Astrocyte of the cerebellum (primary cell): Measurements from ENCODE around the gene ZNF616.
"Not testable (repeated sequence)": the region's sequence is repeated elsewhere in the genome, so short reads cannot be mapped to it uniquely, and the experiment has no call there.

Experiments
- DNase-seq: peaks from one replicate; pipeline ENCODE4 v3.0.0-alpha.2; 2011; ENCODE audit warnings: low read depth
- H3K4me3 ChIP-seq: 2 replicates; pipeline ENCODE4 v1.5.1; 2011; ENCODE audit warnings: mild to moderate bottlenecking, low read depth, low read length, moderate library complexity
- in situ Hi-C: cut with HindIII; loops from 2 replicates; pipeline ENCODE4 v1.10.0; 2017; ENCODE audit warnings: low sequenced_read_pairs
- TF ChIP-seq, protein P1 (sequence below): IDR thresholded peaks from 2 replicates; pipeline ENCODE4 v1.5.1; 2012; ENCODE audit warnings: low read length, low read depth, moderate library complexity, mild to moderate bottlenecking; ENCODE audit errors: missing control alignments

The ZNF616 gene

DNA sequence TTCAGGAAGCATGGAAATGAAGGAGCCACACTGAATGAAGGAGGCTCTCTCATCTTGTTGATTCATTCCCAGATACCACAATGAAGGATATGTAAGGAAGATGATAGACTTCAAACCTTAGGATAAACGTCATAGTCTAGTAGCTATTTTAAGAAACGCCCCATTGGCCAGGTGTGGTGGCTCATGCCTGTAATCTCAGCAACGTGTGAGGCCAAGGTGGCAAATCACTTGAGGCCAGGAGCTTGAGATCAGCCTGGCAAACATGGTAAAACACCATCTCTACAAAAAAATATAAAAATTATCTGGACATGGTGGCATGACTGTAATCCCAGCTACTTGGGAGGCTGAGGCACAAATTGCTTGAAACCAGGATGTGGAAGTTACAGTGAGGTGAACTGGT, 27.1 kb downstream of the ZNF616 start:
- in situ Hi-C loops, result no loop called here
- TF ChIP-seq, protein P1, sequence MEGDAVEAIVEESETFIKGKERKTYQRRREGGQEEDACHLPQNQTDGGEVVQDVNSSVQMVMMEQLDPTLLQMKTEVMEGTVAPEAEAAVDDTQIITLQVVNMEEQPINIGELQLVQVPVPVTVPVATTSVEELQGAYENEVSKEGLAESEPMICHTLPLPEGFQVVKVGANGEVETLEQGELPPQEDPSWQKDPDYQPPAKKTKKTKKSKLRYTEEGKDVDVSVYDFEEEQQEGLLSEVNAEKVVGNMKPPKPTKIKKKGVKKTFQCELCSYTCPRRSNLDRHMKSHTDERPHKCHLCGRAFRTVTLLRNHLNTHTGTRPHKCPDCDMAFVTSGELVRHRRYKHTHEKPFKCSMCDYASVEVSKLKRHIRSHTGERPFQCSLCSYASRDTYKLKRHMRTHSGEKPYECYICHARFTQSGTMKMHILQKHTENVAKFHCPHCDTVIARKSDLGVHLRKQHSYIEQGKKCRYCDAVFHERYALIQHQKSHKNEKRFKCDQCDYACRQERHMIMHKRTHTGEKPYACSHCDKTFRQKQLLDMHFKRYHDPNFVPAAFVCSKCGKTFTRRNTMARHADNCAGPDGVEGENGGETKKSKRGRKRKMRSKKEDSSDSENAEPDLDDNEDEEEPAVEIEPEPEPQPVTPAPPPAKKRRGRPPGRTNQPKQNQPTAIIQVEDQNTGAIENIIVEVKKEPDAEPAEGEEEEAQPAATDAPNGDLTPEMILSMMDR, result no peak
- DNase-seq, result no peak
- no peak overlapping the region for H3K4me3 ChIP-seq

DNA sequence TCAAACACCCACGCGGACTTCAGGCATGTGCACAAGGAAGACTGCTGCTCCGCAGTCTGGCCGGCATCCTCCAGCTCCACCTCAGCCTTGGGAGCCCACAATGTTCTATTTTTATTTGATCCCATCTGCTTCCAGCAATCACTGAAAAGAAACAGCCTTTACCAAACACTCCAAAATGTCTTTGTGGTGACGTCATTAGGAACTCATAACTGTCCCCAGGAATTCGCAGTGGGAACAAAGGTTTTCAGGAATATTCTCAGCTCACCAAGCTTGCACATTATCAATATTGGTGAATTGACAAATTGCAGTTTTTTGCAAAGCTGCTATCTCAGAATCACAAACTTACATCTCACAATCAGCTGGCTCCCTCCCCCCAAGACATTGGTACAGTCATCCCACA, 29.0 kb downstream of the ZNF616 start:
- in situ Hi-C loops, result no loop called here
- TF ChIP-seq, protein P1, result no peak
- no peak for DNase-seq
- H3K4me3 ChIP-seq, result no peak overlapping the region

DNA sequence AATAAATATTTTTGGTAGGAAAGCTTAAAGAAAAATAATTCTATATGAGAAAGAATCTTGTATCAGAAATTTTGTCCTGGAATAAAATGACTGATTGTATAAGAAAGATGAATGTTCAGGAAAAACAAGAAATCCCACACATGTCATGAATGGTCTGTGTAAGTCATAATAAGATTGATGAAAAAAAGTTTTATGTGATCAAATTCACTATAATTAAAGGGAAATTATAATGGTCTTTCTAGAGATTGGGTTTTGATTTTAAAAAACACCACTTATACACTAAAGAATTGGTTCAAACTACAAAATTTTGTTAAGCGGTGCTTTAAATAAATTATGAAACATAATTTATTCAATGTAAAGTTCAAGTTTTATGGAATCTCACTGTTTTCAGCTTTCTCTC, 37.0 kb downstream of the ZNF616 start:
- in situ Hi-C loops, result no loop called here
- no peak for DNase-seq
- TF ChIP-seq, protein P1, result no peak
- no peak overlapping the region for H3K4me3 ChIP-seq

DNA sequence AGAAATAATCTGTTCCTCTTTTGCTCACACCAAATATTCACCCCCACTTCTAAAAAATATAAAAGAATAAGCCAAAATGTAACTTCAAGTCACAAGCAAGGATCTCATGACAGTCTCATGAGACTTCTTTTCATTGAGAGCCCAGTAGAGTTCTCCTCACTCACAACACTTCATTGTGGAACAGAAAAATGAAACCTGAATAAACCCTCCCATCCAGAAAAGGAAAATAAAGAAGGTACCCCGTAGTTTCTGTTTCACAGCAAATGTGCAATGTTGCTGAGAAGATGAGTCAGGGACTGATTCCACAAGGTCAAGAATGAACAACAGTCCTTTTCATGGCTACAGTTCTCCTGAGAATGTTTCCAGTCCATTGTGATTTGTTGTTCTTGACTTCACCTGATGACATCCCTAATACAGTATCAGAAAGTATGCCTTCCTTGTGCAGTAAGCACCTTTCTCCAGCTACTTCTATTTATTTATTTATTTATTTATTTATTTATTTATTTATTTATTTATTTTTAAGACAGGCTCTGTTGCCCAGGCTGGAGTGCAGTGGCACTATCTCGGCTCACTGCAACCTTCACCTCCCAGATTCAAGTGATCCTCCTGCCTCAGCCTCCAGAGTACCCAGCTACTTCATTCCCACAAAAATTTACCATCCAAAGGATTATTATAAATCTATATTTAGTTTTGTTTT, 37.7 kb downstream of the ZNF616 start:
- in situ Hi-C loops, result no loop called here
- TF ChIP-seq, protein P1, result no peak
- no peak for DNase-seq
- no peak overlapping the region for H3K4me3 ChIP-seq

DNA sequence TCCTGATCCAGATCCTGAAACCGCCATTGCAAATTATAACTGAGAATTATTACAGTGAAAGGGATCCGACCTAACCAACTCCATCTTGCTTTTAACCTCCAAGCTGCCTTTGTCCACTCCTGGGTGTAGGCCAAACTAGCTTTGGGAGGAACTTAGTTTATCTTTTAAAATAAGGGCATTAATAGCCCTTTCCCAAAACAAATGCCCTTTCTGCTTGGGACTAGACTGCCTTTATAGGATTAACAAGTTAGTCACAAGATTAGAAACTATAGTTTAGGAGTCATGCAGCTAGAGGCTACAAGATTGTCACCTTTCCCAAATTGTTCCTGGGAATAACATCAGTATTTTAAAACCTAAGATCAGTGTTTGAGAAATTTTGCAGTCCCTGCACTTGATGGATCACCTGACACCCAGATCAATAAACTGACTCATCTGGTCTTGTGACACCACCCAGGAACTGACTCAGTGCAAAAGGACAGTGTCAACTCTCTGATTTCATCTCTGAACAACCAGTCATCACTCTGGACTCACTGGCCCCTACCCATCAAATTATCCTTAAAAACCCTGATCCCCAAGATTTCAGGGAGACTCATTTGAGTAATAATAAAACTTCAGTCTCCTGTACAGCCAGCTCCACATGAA, 40.1 kb downstream of the ZNF616 start:
- in situ Hi-C loops, result no loop called here
- DNase-seq, result no peak
- TF ChIP-seq, protein P1, result no peak
- H3K4me3 ChIP-seq, result no peak overlapping the region

DNA sequence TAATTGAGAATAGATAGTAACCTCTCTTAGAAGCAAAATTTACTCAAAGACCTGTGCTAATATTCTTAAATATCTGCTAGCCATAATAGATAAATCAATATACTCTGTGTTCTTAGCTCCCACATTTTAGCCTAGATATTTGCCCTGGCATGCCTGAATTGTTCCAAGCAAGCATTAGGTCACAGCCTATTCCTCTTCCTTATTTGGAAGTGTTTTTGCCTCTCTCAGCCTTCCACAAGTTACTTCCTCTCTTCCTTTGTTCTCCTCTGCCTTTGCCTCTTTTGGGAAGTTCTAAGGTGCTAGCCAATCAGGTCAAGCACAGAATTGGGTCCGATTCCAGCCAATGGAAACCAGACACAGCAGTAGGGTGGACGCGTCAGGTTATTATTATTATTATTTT, 43.3 kb downstream of the ZNF616 start:
- H3K4me3 ChIP-seq, in situ Hi-C loops, DNase-seq: not testable (repeated sequence)
